Measurements from ENCODE around the gene PDGFC. TPM values are rescaled to one million over a fixed set of nuclear protein-coding genes. Genes with fewer than 3 reads are reported as not detected.

Gene PDGFC
- polyA plus RNA-seq, 1 donor from 2014 or later: 3.8 TPM

DNA sequence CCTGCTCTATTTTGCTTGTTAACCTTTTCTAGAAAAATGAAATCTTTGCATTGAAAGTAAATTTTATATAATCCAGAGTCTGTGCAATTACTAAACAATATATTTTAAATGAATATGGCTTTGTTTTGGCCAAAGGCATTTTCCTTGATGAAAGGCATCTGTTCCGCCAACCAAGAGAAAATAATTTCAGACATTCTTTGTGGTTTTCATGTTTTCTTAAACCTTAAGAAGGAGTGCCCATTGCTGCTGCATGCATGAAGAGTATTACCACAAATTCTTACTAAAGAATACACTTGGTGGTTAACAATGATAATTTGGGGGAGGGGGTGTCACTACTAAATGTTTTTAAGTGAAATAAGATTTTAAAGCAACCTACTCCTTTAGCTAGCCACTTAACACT lies 2.7 kb upstream of the PDGFC start:
- Histone ChIP-seq H3K79me2 (replicated peaks; ENCODE audit: insufficient read depth, low read length) (no peaks in the 10 kb centered on the region), H3K4me2 (ENCODE audit: low read length) (no peak overlapping the region)
- TF ChIP-seq EZH2 (IDR thresholded peaks at IDR 0.05; ENCODE audit: borderline replicate concordance, insufficient read depth, low read length, poor library complexity, severe bottlenecking) (no peak), SMC3 (conservative IDR thresholded peaks at IDR 0.05; ENCODE audit: poor library complexity) (no peak)
- TF ChIP-seq, protein P1, sequence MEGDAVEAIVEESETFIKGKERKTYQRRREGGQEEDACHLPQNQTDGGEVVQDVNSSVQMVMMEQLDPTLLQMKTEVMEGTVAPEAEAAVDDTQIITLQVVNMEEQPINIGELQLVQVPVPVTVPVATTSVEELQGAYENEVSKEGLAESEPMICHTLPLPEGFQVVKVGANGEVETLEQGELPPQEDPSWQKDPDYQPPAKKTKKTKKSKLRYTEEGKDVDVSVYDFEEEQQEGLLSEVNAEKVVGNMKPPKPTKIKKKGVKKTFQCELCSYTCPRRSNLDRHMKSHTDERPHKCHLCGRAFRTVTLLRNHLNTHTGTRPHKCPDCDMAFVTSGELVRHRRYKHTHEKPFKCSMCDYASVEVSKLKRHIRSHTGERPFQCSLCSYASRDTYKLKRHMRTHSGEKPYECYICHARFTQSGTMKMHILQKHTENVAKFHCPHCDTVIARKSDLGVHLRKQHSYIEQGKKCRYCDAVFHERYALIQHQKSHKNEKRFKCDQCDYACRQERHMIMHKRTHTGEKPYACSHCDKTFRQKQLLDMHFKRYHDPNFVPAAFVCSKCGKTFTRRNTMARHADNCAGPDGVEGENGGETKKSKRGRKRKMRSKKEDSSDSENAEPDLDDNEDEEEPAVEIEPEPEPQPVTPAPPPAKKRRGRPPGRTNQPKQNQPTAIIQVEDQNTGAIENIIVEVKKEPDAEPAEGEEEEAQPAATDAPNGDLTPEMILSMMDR (IDR thresholded peaks at IDR 0.05; ENCODE audit: poor library complexity, severe bottlenecking): no peak

DNA sequence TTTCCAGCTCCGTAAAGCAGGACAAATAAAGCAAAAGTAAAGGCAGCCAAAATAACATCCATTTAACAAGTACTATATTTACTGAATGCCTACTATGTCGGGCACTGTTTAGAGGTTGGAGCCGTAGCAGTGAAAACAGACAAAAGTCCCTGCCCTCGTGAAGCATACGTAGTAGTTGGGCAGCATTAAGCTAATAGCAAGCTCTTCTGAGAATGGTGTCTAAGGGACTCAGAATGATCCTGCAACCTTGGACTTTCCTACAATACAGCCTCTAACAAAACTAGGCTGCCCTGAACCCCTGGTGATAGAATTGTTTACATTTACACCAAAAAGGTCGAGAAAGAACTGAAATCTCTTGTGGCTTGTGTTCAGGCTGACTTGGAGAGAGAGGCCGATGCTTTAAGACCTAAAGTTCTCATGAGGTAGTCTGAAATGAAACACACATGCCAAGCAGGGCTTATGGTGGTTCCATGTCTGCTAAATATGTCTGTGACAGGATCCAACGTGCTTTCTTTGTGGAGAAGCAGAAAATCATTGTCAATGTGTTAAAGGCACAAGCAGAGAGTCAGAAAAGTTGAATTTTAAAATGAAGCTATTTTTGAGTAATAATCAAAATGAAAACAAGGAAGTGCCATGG lies 898 bp upstream of the PDGFC start:
- no peak overlapping the region for H3K27ac ChIP-seq (ENCODE audit: low read length)
- peak overlapping the region; percentile 75 for H3K4me3 ChIP-seq (ENCODE audit: low read length)
- H2AFZ ChIP-seq (ENCODE audit: low read depth, low read length): no peak overlapping the region
- no peak overlapping the region for H3K9ac ChIP-seq (ENCODE audit: low read length)
- peaks cover 13% of the 10 kb centered on the region for H3K79me2 ChIP-seq (replicated peaks; ENCODE audit: insufficient read depth, low read length)
- TF ChIP-seq MXI1 (conservative IDR thresholded peaks at IDR 0.05; ENCODE audit: poor library complexity, severe bottlenecking) (no peak), SMC3 (conservative IDR thresholded peaks at IDR 0.05; ENCODE audit: poor library complexity) (no peak), POLR2AphosphoS5 (IDR thresholded peaks at IDR 0.05) (no peak), EP300 (conservative IDR thresholded peaks at IDR 0.05; ENCODE audit: poor library complexity, severe bottlenecking) (no peak), EZH2 (IDR thresholded peaks at IDR 0.05; ENCODE audit: borderline replicate concordance, insufficient read depth, low read length, poor library complexity, severe bottlenecking) (no peak), TAF1 (IDR thresholded peaks at IDR 0.05; ENCODE audit: low read depth) (no peak), RAD21 (conservative IDR thresholded peaks at IDR 0.05) (no peak)
- TF ChIP-seq, protein P2, sequence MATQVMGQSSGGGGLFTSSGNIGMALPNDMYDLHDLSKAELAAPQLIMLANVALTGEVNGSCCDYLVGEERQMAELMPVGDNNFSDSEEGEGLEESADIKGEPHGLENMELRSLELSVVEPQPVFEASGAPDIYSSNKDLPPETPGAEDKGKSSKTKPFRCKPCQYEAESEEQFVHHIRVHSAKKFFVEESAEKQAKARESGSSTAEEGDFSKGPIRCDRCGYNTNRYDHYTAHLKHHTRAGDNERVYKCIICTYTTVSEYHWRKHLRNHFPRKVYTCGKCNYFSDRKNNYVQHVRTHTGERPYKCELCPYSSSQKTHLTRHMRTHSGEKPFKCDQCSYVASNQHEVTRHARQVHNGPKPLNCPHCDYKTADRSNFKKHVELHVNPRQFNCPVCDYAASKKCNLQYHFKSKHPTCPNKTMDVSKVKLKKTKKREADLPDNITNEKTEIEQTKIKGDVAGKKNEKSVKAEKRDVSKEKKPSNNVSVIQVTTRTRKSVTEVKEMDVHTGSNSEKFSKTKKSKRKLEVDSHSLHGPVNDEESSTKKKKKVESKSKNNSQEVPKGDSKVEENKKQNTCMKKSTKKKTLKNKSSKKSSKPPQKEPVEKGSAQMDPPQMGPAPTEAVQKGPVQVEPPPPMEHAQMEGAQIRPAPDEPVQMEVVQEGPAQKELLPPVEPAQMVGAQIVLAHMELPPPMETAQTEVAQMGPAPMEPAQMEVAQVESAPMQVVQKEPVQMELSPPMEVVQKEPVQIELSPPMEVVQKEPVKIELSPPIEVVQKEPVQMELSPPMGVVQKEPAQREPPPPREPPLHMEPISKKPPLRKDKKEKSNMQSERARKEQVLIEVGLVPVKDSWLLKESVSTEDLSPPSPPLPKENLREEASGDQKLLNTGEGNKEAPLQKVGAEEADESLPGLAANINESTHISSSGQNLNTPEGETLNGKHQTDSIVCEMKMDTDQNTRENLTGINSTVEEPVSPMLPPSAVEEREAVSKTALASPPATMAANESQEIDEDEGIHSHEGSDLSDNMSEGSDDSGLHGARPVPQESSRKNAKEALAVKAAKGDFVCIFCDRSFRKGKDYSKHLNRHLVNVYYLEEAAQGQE (IDR thresholded peaks at IDR 0.05; ENCODE audit: borderline replicate concordance): no peak
- TF ChIP-seq, protein P1 (IDR thresholded peaks at IDR 0.05; ENCODE audit: poor library complexity, severe bottlenecking): no peak
- no peaks in the 10 kb centered on the region for H3K27me3 ChIP-seq (ENCODE audit: insufficient read depth, low read depth, low read length)
- H3K4me2 ChIP-seq (ENCODE audit: low read length): no peak overlapping the region
- H3F3A ChIP-seq (ENCODE audit: insufficient read depth, low read length, poor library complexity, severe bottlenecking): peaks cover 3% of the 10 kb centered on the region
- H3K36me3 ChIP-seq (ENCODE audit: insufficient read depth, low read length): no peaks in the 10 kb centered on the region
- H3K9me2 ChIP-seq (ENCODE audit: insufficient read depth, low read length): no peaks in the 10 kb centered on the region
- no peaks in the 10 kb centered on the region for H4K20me1 ChIP-seq (ENCODE audit: insufficient read depth)
- H3K9me3 ChIP-seq (ENCODE audit: low read length): no peaks in the 10 kb centered on the region

More for the DNA sequence above, 2.7 kb upstream of the PDGFC start:
- no peak overlapping the region for H3K27ac ChIP-seq (ENCODE audit: low read length)
- no peaks in the 10 kb centered on the region for H3K9me2 ChIP-seq (ENCODE audit: insufficient read depth, low read length)
- no peaks in the 10 kb centered on the region for H4K20me1 ChIP-seq (ENCODE audit: insufficient read depth)
- no peak overlapping the region for H2AFZ ChIP-seq (ENCODE audit: low read depth, low read length)
- H3K4me3 ChIP-seq (ENCODE audit: low read length): no peak overlapping the region
- no peak overlapping the region for H3K9ac ChIP-seq (ENCODE audit: low read length)
- no peaks in the 10 kb centered on the region for H3K9me3 ChIP-seq (ENCODE audit: low read length)
- H3K36me3 ChIP-seq (ENCODE audit: insufficient read depth, low read length): no peaks in the 10 kb centered on the region
- no peaks in the 10 kb centered on the region for H3F3A ChIP-seq (ENCODE audit: insufficient read depth, low read length, poor library complexity, severe bottlenecking)
- H3K27me3 ChIP-seq (ENCODE audit: insufficient read depth, low read depth, low read length): no peaks in the 10 kb centered on the region
